ENCODE measurements around the gene KCNB1.

Gene KCNB1

DNA sequence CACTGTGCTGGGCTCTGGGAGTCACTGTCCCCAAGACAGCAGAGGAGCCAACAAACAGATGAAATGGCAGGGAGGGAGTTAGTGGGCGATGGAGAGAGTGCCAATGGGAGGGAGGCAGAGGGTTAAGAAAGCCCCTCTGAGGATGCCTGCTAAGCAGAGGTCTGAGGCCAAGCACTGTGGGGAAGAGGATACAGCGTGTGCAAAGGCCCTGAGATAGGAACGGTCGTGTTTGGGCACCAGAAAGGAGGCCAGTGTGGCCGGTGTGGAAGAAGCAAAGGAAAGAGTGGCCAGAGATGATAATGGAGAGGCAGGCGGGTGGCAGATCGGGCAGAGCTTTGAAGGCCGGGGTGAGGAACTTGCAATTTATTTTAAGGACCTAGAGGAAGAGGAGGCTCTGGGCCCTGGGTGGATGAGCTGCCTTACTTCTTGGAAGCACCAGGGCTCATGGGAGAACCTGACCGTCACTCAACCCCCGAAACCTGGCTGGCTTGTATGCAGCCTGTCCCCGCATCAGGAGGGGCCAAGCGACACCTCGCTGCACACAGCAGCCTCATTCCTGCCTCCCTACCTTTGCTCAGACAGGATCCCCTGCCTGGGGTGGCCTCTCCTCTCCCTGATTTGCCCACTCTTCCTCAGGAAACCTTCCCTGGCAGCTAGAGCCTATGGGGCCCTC lies 73.0 kb downstream of the KCNB1 start:
- no peak overlapping the region for H3K27ac Mint-ChIP-seq
- H3K4me1 Mint-ChIP-seq (ENCODE audit: low read depth), result no peaks in the 10 kb centered on the region
- H3K4me3 Mint-ChIP-seq, result no peak overlapping the region
- H3K36me3 Mint-ChIP-seq (ENCODE audit: low read depth), result no peaks in the 10 kb centered on the region
- no peaks in the 10 kb centered on the region for H3K9me3 Mint-ChIP-seq
- H3K27me3 Mint-ChIP-seq (ENCODE audit: low read depth), result peaks cover 18% of the 10 kb centered on the region

DNA sequence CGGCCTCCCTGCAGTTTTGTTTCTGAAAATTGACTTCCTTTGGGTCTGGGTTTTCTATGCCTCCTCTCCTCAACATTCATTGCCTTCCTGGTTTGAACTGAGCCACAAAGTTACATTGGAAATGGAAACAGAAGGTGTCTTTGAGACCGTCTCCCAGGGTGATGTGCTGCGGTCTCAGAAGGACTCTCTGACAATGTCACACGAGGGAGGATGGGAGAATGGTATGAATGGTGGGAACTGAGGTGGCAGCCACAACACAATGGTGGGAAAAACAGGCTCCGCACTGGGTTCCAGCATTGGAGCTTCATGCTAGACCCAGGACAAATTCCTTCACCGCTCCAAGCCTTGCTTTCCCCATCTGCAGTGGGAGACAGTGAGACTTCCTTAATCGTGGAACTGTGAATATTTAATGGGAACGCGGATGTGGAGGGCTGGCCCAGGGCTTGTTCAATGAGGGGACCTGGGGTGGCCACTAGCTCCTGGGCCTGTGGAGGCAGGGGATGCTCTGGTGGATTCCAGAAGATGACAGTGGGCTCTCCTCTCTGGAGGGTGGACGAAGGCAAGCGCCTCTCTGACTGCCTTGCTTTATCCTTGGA lies 73.9 kb downstream of the KCNB1 start:
- H3K36me3 Mint-ChIP-seq (ENCODE audit: low read depth), result no peaks in the 10 kb centered on the region
- H3K4me1 Mint-ChIP-seq (ENCODE audit: low read depth), result no peaks in the 10 kb centered on the region
- H3K27me3 Mint-ChIP-seq (ENCODE audit: low read depth), result peaks cover 13% of the 10 kb centered on the region
- H3K27ac Mint-ChIP-seq, result no peak overlapping the region
- no peaks in the 10 kb centered on the region for H3K9me3 Mint-ChIP-seq
- no peak overlapping the region for H3K4me3 Mint-ChIP-seq

DNA sequence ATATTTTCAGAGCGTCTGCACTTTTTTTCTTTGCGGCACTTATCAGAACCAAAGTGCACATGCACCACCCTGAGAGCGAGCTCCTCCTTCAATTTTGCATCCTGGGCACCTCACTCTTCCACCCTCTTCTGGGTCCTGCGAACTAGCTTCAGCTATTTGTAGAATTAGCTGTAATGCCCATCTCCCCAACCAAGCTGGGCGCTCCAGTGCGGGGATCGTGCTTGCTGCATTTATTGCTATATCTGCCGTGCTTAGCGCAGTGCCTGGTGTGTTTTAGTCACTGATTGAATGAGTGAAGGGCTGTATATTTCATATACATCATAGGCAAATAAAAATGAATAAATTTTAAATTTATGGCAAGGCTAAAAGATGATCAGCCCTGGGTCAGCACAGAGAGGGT lies 75.8 kb downstream of the KCNB1 start:
- peaks cover 9% of the 10 kb centered on the region for H3K27me3 Mint-ChIP-seq (ENCODE audit: low read depth)
- no peak overlapping the region for H3K4me3 Mint-ChIP-seq

DNA sequence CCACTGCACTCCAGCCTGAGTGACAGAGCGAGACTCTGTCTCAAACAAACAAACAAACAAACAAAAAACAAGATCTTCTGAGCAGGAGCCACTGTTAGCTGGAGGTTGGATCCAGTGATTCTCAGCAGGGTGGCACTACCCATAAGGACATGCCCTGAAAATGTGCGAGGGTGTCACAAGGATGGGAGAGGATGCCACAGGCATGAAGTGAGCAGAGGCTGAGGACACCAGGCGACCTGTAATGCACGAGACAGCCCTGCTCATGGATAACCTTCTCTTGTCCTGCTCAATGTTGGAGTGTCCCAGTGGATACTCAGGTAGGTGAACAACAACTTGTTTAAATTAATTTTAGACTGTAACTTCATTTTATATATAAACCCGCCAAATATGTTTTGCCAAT lies 76.8 kb downstream of the KCNB1 start:
- Mint-ChIP-seq H3K27me3 (ENCODE audit: low read depth) (peaks cover 9% of the 10 kb centered on the region), H3K27ac (no peak overlapping the region), H3K4me3 (no peak overlapping the region), H3K36me3 (ENCODE audit: low read depth) (no peaks in the 10 kb centered on the region), H3K9me3 (no peaks in the 10 kb centered on the region), H3K4me1 (ENCODE audit: low read depth) (no peaks in the 10 kb centered on the region)

More for the DNA sequence above, 75.8 kb downstream of the KCNB1 start:
- no peaks in the 10 kb centered on the region for H3K36me3 Mint-ChIP-seq (ENCODE audit: low read depth)
- no peaks in the 10 kb centered on the region for H3K4me1 Mint-ChIP-seq (ENCODE audit: low read depth)
- H3K27ac Mint-ChIP-seq, result no peak overlapping the region
- no peaks in the 10 kb centered on the region for H3K9me3 Mint-ChIP-seq

DNA sequence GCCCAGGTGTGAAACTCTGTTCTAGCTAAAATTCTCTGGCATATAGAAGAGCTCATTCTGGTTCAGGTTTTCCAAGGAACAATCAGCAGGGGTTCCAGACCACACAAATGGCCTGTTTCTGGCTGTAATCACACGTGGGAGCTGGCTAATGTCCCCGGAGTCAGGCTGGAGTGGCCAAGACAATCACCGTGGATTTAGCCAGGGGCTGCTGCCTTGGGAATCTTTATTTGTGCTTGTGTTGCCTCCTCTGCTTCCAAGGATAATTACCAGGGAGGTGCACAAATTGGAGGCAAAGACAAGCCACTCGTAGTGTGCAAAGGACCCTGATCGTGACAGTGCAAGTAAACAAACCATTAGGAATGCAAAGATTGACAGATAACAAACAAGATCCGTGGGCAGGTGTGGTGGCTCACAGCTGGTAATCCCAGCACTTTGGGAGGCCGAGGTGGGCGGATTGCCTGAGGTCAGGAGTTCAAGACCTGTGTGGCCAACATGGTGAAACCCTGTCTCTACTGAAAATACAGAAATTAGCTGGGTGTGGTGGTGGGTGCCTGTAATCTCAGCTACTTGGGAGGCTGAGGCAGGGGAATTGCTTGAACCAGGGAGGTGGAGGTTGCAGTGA lies 77.3 kb downstream of the KCNB1 start:
- peaks cover 9% of the 10 kb centered on the region for H3K27me3 Mint-ChIP-seq (ENCODE audit: low read depth)
- H3K9me3 Mint-ChIP-seq, result no peaks in the 10 kb centered on the region
- H3K27ac Mint-ChIP-seq, result no peak overlapping the region
- H3K4me3 Mint-ChIP-seq, result no peak overlapping the region
- H3K36me3 Mint-ChIP-seq (ENCODE audit: low read depth), result no peaks in the 10 kb centered on the region
- no peaks in the 10 kb centered on the region for H3K4me1 Mint-ChIP-seq (ENCODE audit: low read depth)

DNA sequence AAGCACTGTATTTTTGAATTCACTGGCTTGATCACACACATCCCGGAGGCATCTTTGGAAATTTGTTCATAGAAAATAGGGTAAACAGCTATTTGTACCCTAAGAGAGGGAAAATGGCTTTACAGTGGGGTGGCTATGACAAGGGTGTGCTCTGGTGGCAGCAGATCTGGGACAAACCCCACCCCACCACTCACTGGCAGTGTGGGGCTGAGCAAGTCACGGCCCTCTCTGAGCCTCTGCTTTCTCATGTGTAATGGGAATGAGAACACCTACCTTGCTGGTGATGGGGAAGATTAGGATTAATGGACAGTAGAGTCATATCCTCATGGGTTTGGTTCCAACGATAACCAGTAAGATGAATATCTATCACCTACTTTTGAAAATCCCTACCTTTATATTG lies 78.0 kb downstream of the KCNB1 start:
- H3K9me3 Mint-ChIP-seq, result no peaks in the 10 kb centered on the region
- no peak overlapping the region for H3K4me3 Mint-ChIP-seq
- H3K27me3 Mint-ChIP-seq (ENCODE audit: low read depth), result peaks cover 9% of the 10 kb centered on the region
- H3K4me1 Mint-ChIP-seq (ENCODE audit: low read depth), result no peaks in the 10 kb centered on the region
- H3K36me3 Mint-ChIP-seq (ENCODE audit: low read depth), result no peaks in the 10 kb centered on the region
- no peak overlapping the region for H3K27ac Mint-ChIP-seq

DNA sequence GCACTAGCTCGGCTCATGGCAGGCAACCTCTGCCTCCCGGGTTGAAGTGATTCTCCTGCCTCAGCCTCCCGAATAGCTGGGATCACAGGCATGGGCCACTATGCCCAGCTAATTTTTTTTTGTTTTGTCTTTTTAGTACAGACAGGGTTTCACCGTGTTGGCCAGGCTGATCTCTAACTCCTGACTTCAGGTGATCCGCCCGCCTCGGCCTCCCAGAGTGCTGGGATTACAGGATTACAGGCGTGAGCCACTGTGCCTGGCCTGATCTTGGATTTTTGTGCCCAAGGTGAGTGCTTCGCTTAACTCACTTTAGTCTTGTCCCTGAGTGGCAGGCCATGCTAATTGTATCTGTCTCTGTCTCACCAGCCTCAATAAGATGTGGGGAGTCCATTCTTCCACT lies 78.6 kb downstream of the KCNB1 start:
- H3K4me1 Mint-ChIP-seq (ENCODE audit: low read depth), result no peaks in the 10 kb centered on the region
- peaks cover 9% of the 10 kb centered on the region for H3K27me3 Mint-ChIP-seq (ENCODE audit: low read depth)
- no peaks in the 10 kb centered on the region for H3K9me3 Mint-ChIP-seq
- H3K27ac Mint-ChIP-seq, result no peak overlapping the region
- H3K36me3 Mint-ChIP-seq (ENCODE audit: low read depth), result no peaks in the 10 kb centered on the region
- no peak overlapping the region for H3K4me3 Mint-ChIP-seq

DNA sequence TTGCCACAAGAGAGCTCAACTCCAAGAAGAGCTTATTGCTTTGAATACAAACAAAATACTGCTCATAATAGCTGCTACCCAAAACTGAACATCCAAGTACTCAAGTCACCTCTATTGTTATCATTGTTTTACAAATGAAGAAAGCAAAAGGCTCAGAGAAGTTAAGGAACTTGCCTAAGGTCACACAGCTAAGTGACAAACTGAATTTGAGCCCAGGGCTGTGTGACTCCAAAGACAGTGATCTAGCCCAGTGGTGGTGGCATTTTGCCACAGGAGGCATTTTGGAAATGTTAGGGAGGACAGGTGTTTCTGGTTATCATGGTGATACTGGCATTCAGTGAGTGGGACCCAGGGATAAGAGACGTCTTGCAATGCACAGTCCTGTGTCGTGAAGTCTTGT lies 79.5 kb downstream of the KCNB1 start:
- no peak overlapping the region for H3K27ac Mint-ChIP-seq
- no peaks in the 10 kb centered on the region for H3K9me3 Mint-ChIP-seq
- no peaks in the 10 kb centered on the region for H3K4me1 Mint-ChIP-seq (ENCODE audit: low read depth)
- no peak overlapping the region for H3K4me3 Mint-ChIP-seq
- peaks cover 9% of the 10 kb centered on the region for H3K27me3 Mint-ChIP-seq (ENCODE audit: low read depth)
- H3K36me3 Mint-ChIP-seq (ENCODE audit: low read depth), result no peaks in the 10 kb centered on the region

DNA sequence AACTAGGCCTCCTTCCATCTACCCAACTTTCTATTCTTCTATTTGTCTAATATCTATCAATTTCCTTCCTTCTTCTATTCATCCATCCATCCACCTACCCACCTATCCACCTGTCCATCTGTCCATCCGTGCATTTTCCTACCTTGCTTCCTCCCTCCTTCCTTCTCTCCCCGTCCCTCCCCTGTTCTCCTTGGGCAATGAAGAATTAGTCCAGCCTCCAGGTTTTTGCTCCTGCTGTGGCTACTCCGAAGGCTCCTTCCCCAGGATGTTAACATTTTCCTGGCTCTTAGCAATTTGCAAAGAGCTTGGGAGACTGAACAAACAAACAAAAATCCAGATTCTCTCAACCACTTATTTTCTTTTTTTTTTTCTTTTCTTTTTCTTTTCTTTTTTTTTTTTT lies 81.6 kb downstream of the KCNB1 start:
- Mint-ChIP-seq H3K4me3 (no peak overlapping the region), H3K27me3 (ENCODE audit: low read depth) (peaks cover 9% of the 10 kb centered on the region), H3K4me1 (ENCODE audit: low read depth) (no peaks in the 10 kb centered on the region), H3K36me3 (ENCODE audit: low read depth) (no peaks in the 10 kb centered on the region), H3K9me3 (no peaks in the 10 kb centered on the region), H3K27ac (no peak overlapping the region)

DNA sequence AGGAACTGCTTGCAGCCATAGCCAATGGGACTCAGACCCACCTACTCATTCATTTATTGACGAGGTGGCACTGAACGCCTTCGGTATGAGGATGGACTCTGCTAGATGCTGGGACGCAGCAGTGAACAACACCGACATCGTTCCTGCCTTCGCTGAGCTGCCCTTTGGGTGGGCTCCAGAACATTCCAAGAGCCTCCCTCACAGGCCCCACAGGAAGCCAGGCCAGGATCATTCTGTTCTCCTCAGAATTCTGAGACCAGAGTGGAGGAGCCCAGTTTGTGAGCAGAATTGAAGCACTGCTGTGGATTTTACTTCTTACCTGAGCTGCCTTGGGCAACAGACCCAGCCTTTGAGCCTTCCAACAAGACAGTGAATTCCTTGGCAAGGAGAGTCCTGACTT lies 82.1 kb downstream of the KCNB1 start:
- Mint-ChIP-seq H3K27me3 (ENCODE audit: low read depth) (peaks cover 9% of the 10 kb centered on the region), H3K27ac (no peak overlapping the region), H3K9me3 (no peaks in the 10 kb centered on the region), H3K4me1 (ENCODE audit: low read depth) (no peaks in the 10 kb centered on the region), H3K36me3 (ENCODE audit: low read depth) (no peaks in the 10 kb centered on the region), H3K4me3 (no peak overlapping the region)

DNA sequence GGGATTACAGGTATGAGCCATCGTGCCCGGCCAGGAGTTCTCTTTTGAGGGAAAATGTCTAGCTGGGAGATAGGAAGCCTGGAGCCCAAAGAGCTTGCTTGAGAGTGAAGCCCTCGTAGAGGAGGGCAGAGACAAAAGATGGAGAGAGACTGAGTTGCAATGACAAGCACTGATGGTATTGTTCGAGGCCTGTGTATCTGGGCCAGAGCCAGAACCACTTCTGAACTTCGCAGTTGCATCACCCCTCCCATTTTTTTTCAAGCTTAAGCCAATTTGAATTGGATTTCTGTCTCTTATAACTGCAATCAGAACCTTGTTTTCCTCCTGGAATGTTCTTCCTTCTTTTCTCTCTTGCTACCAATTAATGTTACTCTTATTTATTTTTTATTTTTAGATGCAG lies 83.1 kb downstream of the KCNB1 start:
- no peaks in the 10 kb centered on the region for H3K36me3 Mint-ChIP-seq (ENCODE audit: low read depth)

DNA sequence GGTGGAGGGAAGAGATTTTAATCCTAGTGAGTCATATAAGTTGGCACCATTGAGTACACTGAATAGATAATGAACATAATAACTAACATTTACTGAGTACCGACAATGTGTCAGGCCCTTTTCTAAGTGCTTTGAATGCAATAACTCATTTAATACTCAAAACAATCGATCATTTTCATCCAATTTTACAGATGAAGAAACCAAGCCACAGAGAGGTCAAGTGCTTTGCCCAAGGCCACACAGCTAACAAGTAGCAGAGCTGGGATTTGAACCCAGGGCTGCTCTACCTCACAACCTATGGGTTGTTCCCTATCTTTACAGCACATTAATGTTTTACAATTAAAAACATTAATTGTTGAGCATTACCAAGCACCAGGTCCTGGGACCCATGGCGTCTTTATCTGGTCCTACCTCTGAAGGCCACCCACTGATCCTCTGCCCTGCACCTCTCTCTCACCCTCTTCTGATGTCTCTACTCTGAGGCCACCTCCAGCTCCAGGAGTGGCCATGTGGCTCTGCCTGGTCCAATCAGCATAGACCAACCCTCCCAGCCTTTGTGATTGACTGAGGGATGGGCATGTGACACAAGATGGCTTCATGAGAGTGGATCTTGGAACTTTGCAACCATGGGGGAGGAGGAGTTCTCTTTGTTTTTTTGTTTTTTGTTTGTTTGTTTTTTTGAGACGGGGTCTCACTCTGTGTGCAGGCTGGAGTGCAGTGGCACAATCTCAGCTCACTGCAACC lies 83.9 kb downstream of the KCNB1 start:
- Mint-ChIP-seq H3K4me1 (ENCODE audit: low read depth) (no peaks in the 10 kb centered on the region), H3K36me3 (ENCODE audit: low read depth) (no peaks in the 10 kb centered on the region), H3K4me3 (no peak overlapping the region), H3K9me3 (no peaks in the 10 kb centered on the region), H3K27ac (no peak overlapping the region), H3K27me3 (ENCODE audit: low read depth) (peaks cover 9% of the 10 kb centered on the region)

More for the DNA sequence above, 83.1 kb downstream of the KCNB1 start:
- peaks cover 9% of the 10 kb centered on the region for H3K27me3 Mint-ChIP-seq (ENCODE audit: low read depth)
- no peaks in the 10 kb centered on the region for H3K9me3 Mint-ChIP-seq
- no peaks in the 10 kb centered on the region for H3K4me1 Mint-ChIP-seq (ENCODE audit: low read depth)
- H3K27ac Mint-ChIP-seq, result no peak overlapping the region
- no peak overlapping the region for H3K4me3 Mint-ChIP-seq

DNA sequence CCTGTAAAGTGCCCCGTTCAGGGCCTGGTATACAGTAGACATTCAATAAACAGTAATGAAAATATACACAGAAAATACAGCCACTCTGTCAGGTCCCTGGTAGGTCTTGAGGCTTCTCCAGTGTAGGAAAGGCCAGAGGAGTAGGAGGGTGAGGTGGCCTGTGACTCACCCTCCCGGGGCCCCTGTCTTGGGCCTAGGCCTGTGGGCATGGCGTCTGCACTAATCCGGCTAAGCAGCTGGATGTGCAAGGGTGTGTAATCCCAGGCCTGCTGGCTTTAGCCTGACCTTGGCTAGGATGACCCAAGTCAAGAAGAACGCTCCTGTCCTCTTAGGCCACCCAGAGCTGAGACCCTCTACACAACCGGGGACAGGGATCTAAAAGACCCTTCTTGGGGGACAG lies 84.9 kb downstream of the KCNB1 start:
- no peak overlapping the region for H3K4me3 Mint-ChIP-seq
- no peaks in the 10 kb centered on the region for H3K36me3 Mint-ChIP-seq (ENCODE audit: low read depth)
- H3K4me1 Mint-ChIP-seq (ENCODE audit: low read depth), result no peaks in the 10 kb centered on the region
- no peak overlapping the region for H3K27ac Mint-ChIP-seq
- no peaks in the 10 kb centered on the region for H3K9me3 Mint-ChIP-seq
- peaks cover 8% of the 10 kb centered on the region for H3K27me3 Mint-ChIP-seq (ENCODE audit: low read depth)

DNA sequence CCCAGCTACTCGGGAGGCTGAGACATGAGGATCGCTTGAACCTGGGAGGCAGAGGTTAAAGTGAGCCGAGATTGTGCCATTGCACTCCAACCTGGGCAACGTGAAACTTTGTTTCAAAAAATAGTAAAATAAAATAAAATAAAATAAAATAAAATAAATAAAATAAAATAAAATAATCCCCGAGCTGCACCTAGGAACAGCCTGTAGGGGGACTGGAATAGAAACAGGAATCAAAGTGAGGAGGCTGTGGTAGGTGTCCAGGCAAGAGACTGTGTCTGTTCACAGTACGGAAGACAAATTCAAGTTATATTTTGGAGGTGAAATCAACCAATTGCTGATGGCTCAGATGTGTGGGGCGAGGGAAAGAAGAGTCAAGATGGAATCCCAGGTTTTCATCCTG lies 86.2 kb downstream of the KCNB1 start:
- H3K4me3 Mint-ChIP-seq, result no peak overlapping the region
- no peak overlapping the region for H3K27ac Mint-ChIP-seq

DNA sequence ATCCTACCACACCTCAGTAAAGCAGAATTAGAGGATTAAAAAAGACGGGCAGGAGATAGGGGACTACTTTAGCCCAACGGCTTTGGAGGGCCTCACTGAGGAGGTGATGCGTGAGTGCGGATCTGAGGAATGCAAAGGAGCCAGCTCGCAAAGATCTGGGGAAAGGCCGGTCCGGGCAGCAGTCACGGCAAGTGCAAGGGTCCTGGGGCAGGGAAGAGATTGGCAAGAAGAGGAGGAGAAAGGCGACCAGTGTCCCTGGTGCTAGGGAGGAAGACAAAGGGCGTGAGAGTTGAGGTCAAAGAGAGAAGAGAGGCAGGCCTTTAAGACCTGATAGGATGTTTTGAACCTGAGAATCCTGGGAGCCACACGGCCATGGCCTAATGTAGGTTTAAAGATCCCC lies 86.8 kb downstream of the KCNB1 start:
- H3K27ac Mint-ChIP-seq, result no peak overlapping the region
- H3K4me3 Mint-ChIP-seq, result no peak overlapping the region
- H3K36me3 Mint-ChIP-seq (ENCODE audit: low read depth), result no peaks in the 10 kb centered on the region
- H3K27me3 Mint-ChIP-seq (ENCODE audit: low read depth), result peaks cover 15% of the 10 kb centered on the region
- no peaks in the 10 kb centered on the region for H3K4me1 Mint-ChIP-seq (ENCODE audit: low read depth)
- no peaks in the 10 kb centered on the region for H3K9me3 Mint-ChIP-seq

More for the DNA sequence above, 86.2 kb downstream of the KCNB1 start:
- Mint-ChIP-seq H3K27me3 (ENCODE audit: low read depth) (peaks cover 15% of the 10 kb centered on the region), H3K36me3 (ENCODE audit: low read depth) (no peaks in the 10 kb centered on the region), H3K9me3 (no peaks in the 10 kb centered on the region), H3K4me1 (ENCODE audit: low read depth) (no peaks in the 10 kb centered on the region)

All from T-helper 1 cell treated with Interleukin-12 subunit alpha and Interleukin-12 subunit beta and Interleukin-4 antibody, amounts not matched to agents 30 μg/mL and 1 μg/mL, for 36 hours (primary cell).